ENCODE measurements around the gene ZC3H6.

DNA sequence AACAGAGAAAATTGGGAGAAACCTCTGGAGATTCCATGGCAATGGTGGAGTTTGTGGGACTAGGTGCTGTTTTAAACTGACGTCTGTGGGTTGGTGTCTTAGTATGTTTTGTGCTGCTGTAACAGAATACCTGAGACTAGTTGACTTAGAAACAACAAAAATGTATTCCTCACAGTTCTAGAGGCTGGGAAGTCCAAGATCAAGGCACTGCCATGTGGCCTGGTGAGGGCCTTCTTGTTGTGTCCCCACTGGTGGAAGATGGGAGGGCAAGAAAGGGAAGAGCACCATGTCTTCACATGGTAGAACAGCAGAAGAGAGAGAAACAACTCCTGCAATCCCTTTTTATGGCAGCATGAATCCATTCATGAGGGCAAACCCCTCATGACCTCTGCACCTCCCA is 6.8 kb upstream of the ZC3H6 start:
- TF ChIP-seq EZH2 (IDR thresholded peaks at IDR 0.05; ENCODE audit: borderline replicate concordance, low read length) = no peak
- TF ChIP-seq, protein P1, sequence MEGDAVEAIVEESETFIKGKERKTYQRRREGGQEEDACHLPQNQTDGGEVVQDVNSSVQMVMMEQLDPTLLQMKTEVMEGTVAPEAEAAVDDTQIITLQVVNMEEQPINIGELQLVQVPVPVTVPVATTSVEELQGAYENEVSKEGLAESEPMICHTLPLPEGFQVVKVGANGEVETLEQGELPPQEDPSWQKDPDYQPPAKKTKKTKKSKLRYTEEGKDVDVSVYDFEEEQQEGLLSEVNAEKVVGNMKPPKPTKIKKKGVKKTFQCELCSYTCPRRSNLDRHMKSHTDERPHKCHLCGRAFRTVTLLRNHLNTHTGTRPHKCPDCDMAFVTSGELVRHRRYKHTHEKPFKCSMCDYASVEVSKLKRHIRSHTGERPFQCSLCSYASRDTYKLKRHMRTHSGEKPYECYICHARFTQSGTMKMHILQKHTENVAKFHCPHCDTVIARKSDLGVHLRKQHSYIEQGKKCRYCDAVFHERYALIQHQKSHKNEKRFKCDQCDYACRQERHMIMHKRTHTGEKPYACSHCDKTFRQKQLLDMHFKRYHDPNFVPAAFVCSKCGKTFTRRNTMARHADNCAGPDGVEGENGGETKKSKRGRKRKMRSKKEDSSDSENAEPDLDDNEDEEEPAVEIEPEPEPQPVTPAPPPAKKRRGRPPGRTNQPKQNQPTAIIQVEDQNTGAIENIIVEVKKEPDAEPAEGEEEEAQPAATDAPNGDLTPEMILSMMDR (conservative IDR thresholded peaks at IDR 0.05 in 1 of 2, IDR thresholded peaks at IDR 0.05 in 1 of 2; ENCODE audit: extremely low read depth in 1 of 2, insufficient read depth in 1 of 2, low read depth in 1 of 2, low read length in 2 of 2) = no peak

Data from mammary epithelial cell (primary cell).